MCF 10A (cell line): ENCODE results near the gene CRYM. TPM values are rescaled to one million over a fixed set of nuclear protein-coding genes. Genes with fewer than 3 reads are reported as not detected.

Experiments
- BruUV-seq: library from RNA; stranded (reverse); fragments of 400-500 nt; replicated peaks from 2 replicates; lab custom pipeline; 2021; lab: Mats Ljungman, UMichigan
- CTCF ChIA-PET: fragments of 300-600 bp; sonication (Branson Sonifier 250); formaldehyde crosslinking; extraction: SDS; loops from one replicate; lab custom pipeline; 2021; ENCODE audit warnings: antibody characterized with exemption, inconsistent platforms; lab: Yijun Ruan, JAX
- POLR2A ChIA-PET: fragments of 300-600, 350-650 bp; sonication (Branson Sonifier 250); formaldehyde crosslinking; extraction: SDS; loops from one replicate; lab custom pipeline; 2020; ENCODE audit warnings: antibody characterized with exemption, inconsistent platforms; lab: Yijun Ruan, JAX
- DNase-seq: peaks from one replicate; pipeline ENCODE4 v3.0.0-alpha.2; 2018; ENCODE audit not compliant: unreplicated experiment
- H3K27ac Mint-ChIP-seq: one replicate; pipeline ENCODE4 v1.8.0; 2022; ENCODE audit warnings: mild to moderate bottlenecking, low read depth, mixed read lengths; ENCODE audit not compliant: unreplicated experiment
- H3K27me3 Mint-ChIP-seq: one replicate; pipeline ENCODE4 v1.8.0; 2022; ENCODE audit warnings: mixed read lengths; ENCODE audit not compliant: insufficient read depth, unreplicated experiment
- H3K36me3 Mint-ChIP-seq: one replicate; pipeline ENCODE4 v1.8.0; 2022; ENCODE audit warnings: mild to moderate bottlenecking, moderate library complexity, mixed read lengths; ENCODE audit not compliant: insufficient read depth, unreplicated experiment
- H3K4me1 Mint-ChIP-seq: one replicate; pipeline ENCODE4 v1.8.0; 2022; ENCODE audit warnings: mixed read lengths; ENCODE audit not compliant: insufficient read depth, unreplicated experiment
- H3K4me3 Mint-ChIP-seq: one replicate; pipeline ENCODE4 v1.8.0; 2022; ENCODE audit warnings: mild to moderate bottlenecking, moderate library complexity, mixed read lengths; ENCODE audit not compliant: unreplicated experiment
- H3K9me3 Mint-ChIP-seq: one replicate; pipeline ENCODE4 v1.8.0; 2022; ENCODE audit warnings: mixed read lengths; ENCODE audit not compliant: unreplicated experiment
- intact Hi-C: fragments of 100-400 bp; cut with micrococcal nuclease; formaldehyde crosslinking; loops from 2 replicates; pipeline ENCODE4 v1.14.1; 2022
- total RNA-seq: library from RNA; stranded (reverse); gene quantifications from 2 replicates; pipeline ENCODE4 v1.2.3, GENCODE V29; 2022
- TF ChIP-seq, protein P1 (sequence below): fragments of 200-600 bp; IDR thresholded peaks from one replicate; pipeline ENCODE4 v1.8.0; 2022; ENCODE audit warnings: antibody characterized with exemption, mild to moderate bottlenecking; ENCODE audit not compliant: unreplicated experiment

The CRYM gene
- total RNA-seq, 1 experiment from 2014 or later: 1.6 TPM

GRCh38 chr16:21233045-21233520 lies 45.0 kb downstream of the CRYM start:
- Mint-ChIP-seq H3K27me3 (peaks cover 82% of the 10 kb centered on the region), H3K4me1 (no peaks in the 10 kb centered on the region), H3K27ac (no peak overlapping the region), H3K36me3 (no peaks in the 10 kb centered on the region), H3K9me3 (no peaks in the 10 kb centered on the region), H3K4me3 (no peak overlapping the region)
- ChIA-PET CTCF (no interaction called here), POLR2A (no interaction called here)
- TF ChIP-seq, protein P1, sequence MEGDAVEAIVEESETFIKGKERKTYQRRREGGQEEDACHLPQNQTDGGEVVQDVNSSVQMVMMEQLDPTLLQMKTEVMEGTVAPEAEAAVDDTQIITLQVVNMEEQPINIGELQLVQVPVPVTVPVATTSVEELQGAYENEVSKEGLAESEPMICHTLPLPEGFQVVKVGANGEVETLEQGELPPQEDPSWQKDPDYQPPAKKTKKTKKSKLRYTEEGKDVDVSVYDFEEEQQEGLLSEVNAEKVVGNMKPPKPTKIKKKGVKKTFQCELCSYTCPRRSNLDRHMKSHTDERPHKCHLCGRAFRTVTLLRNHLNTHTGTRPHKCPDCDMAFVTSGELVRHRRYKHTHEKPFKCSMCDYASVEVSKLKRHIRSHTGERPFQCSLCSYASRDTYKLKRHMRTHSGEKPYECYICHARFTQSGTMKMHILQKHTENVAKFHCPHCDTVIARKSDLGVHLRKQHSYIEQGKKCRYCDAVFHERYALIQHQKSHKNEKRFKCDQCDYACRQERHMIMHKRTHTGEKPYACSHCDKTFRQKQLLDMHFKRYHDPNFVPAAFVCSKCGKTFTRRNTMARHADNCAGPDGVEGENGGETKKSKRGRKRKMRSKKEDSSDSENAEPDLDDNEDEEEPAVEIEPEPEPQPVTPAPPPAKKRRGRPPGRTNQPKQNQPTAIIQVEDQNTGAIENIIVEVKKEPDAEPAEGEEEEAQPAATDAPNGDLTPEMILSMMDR: no peak
- no peak for DNase-seq
- intact Hi-C loops: no loop called here
- BruUV-seq: no TSS peak

DNA sequence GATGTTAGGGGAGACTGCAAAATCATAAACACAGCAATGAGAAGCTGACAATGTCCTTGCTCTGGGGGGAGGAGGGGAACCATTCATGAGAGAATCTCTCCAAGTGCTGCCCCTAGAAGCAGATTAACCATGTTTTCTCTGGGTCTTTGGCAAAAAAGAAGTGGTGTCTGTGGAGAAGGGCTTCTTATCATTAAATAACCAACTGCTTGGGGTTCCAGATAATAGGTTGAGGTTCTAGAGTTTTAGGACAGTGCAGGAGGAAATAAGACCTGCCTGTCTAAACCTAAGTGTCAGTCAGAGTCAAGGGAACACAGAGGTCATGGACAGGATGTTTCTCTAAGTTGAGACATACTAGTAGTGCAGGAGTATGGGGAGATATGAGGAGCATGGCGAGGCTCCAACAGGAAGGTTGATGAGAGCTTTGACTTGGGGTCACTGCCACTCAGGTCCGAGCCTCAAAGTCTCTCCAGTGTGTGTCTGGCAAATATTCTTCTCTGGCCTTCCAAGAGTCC lies 49.7 kb downstream of the CRYM start:
- intact Hi-C loops: no loop called here
- ChIA-PET CTCF (interaction anchor here (1.2 kb wide), 1 partner anchor 40 kb away, joined by 5 read pairs; no protein-coding TSS in a partner anchor), POLR2A (no interaction called here)
- Mint-ChIP-seq H3K4me1 (no peaks in the 10 kb centered on the region), H3K27me3 (peaks cover 96% of the 10 kb centered on the region), H3K4me3 (no peak overlapping the region), H3K36me3 (no peaks in the 10 kb centered on the region), H3K27ac (no peak overlapping the region), H3K9me3 (no peaks in the 10 kb centered on the region)
- no peak for DNase-seq
- TF ChIP-seq, protein P1: no peak
- BruUV-seq: no TSS peak

DNA sequence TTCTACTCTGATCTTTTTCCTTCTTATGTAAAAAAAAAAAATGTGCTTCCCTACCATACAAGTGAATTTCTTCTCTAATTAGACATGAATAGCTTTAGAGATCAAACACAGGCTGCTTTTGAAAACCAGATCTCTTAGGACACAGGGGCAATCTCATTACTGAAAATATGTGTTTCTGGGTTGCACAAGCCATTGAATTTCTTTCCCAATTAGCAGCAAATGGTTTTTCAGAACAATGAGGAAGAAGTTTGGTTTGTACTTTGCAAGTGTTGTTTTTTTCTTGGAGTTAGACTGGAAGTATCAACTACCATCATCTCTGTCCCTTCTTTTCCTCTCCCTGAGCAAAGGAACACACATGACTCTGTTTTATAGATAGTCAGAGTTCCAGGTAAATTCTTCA lies 50.2 kb downstream of the CRYM start:
- H3K4me3 Mint-ChIP-seq: no peak overlapping the region
- no peak overlapping the region for H3K27ac Mint-ChIP-seq
- DNase-seq: no peak
- TF ChIP-seq, protein P1: no peak
- peaks cover 96% of the 10 kb centered on the region for H3K27me3 Mint-ChIP-seq
- CTCF ChIA-PET: interaction anchor here (1.2 kb wide), 1 partner anchor 39 kb away, joined by 5 read pairs; no protein-coding TSS in a partner anchor
- no peaks in the 10 kb centered on the region for H3K4me1 Mint-ChIP-seq
- BruUV-seq: no TSS peak
- POLR2A ChIA-PET: no interaction called here
- intact Hi-C loops: no loop called here
- H3K36me3 Mint-ChIP-seq: no peaks in the 10 kb centered on the region
- H3K9me3 Mint-ChIP-seq: no peaks in the 10 kb centered on the region

DNA sequence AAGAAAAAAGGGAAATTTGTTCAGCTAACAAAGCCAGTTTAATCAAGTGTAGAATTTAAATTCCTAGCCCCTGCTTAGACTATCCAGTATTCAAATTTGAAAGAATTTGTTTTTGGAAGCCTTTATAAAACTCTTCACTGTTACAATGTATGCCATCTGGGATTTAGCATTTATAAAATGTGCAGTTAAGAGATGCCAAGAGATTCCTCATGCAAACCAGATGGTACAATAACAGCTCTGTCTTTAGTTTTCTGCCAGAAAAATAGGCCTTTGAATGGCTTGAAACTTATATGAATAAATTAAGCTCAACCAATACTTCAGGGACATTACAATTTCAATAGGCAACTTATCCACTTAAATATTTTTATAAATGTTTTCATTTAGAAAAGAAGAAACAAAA lies 51.3 kb downstream of the CRYM start:
- Mint-ChIP-seq H3K4me1 (no peaks in the 10 kb centered on the region), H3K27me3 (peaks cover 91% of the 10 kb centered on the region), H3K4me3 (no peak overlapping the region), H3K27ac (no peak overlapping the region), H3K9me3 (no peaks in the 10 kb centered on the region), H3K36me3 (no peaks in the 10 kb centered on the region)
- ChIA-PET CTCF (no interaction called here), POLR2A (no interaction called here)
- DNase-seq: no peak
- BruUV-seq: no TSS peak
- intact Hi-C loops: no loop called here
- TF ChIP-seq, protein P1: no peak
